ENCODE results near the gene MZB1.
"Not testable (repeated sequence)": the region's sequence is repeated elsewhere in the genome, so short reads cannot be mapped to it uniquely, and the experiment has no call there.

Gene MZB1

GRCh38 chr5:139364466-139364865 lies 25.2 kb downstream of the MZB1 start:
- H3K27ac ChIP-seq (ENCODE audit: poor library complexity, severe bottlenecking) = no peak overlapping the region
- no peak for DNase-seq (ENCODE audit: low spot score)
- no peak for ATAC-seq (ENCODE audit: low read depth)
- H3K4me3 ChIP-seq (ENCODE audit: severe bottlenecking) = no peak overlapping the region
- no peaks in the 10 kb centered on the region for H3K4me1 ChIP-seq (ENCODE audit: insufficient read depth, poor library complexity, severe bottlenecking)
- no peaks in the 10 kb centered on the region for H3K27me3 ChIP-seq (ENCODE audit: insufficient read depth, poor library complexity, severe bottlenecking)
- H3K9me3 ChIP-seq (ENCODE audit: severe bottlenecking) = no peaks in the 10 kb centered on the region
- peaks cover 77% of the 10 kb centered on the region for H3K36me3 ChIP-seq (ENCODE audit: low read depth)
- TF ChIP-seq, protein P1, sequence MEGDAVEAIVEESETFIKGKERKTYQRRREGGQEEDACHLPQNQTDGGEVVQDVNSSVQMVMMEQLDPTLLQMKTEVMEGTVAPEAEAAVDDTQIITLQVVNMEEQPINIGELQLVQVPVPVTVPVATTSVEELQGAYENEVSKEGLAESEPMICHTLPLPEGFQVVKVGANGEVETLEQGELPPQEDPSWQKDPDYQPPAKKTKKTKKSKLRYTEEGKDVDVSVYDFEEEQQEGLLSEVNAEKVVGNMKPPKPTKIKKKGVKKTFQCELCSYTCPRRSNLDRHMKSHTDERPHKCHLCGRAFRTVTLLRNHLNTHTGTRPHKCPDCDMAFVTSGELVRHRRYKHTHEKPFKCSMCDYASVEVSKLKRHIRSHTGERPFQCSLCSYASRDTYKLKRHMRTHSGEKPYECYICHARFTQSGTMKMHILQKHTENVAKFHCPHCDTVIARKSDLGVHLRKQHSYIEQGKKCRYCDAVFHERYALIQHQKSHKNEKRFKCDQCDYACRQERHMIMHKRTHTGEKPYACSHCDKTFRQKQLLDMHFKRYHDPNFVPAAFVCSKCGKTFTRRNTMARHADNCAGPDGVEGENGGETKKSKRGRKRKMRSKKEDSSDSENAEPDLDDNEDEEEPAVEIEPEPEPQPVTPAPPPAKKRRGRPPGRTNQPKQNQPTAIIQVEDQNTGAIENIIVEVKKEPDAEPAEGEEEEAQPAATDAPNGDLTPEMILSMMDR (IDR thresholded peaks at IDR 0.05; ENCODE audit: poor library complexity, severe bottlenecking) = no peak

- H3K36me3 ChIP-seq (ENCODE audit: low read depth) = peaks cover 72% of the 10 kb centered on the region
- no peaks in the 10 kb centered on the region for H3K4me1 ChIP-seq (ENCODE audit: insufficient read depth, poor library complexity, severe bottlenecking)
- H3K27ac ChIP-seq (ENCODE audit: poor library complexity, severe bottlenecking) = no peak overlapping the region
- TF ChIP-seq, protein P1 (IDR thresholded peaks at IDR 0.05; ENCODE audit: poor library complexity, severe bottlenecking) = no peak
- no peak overlapping the region for H3K4me3 ChIP-seq (ENCODE audit: severe bottlenecking)
- DNase-seq (ENCODE audit: low spot score) = no peak
- H3K9me3 ChIP-seq (ENCODE audit: severe bottlenecking) = no peaks in the 10 kb centered on the region
- ATAC-seq (ENCODE audit: low read depth) = no peak
- no peaks in the 10 kb centered on the region for H3K27me3 ChIP-seq (ENCODE audit: insufficient read depth, poor library complexity, severe bottlenecking)
Measured at GRCh38 chr5:139363937-139364336, 25.8 kb downstream of the MZB1 start.

- no peaks in the 10 kb centered on the region for H3K4me1 ChIP-seq (ENCODE audit: insufficient read depth, poor library complexity, severe bottlenecking)
- peaks cover 69% of the 10 kb centered on the region for H3K36me3 ChIP-seq (ENCODE audit: low read depth)
- no peak overlapping the region for H3K4me3 ChIP-seq (ENCODE audit: severe bottlenecking)
- no peak overlapping the region for H3K27ac ChIP-seq (ENCODE audit: poor library complexity, severe bottlenecking)
- no peaks in the 10 kb centered on the region for H3K9me3 ChIP-seq (ENCODE audit: severe bottlenecking)
- ATAC-seq (ENCODE audit: low read depth) (no peak), DNase-seq (ENCODE audit: low spot score) (no peak)
- TF ChIP-seq, protein P1 (IDR thresholded peaks at IDR 0.05; ENCODE audit: poor library complexity, severe bottlenecking) = no peak
- H3K27me3 ChIP-seq (ENCODE audit: insufficient read depth, poor library complexity, severe bottlenecking) = no peaks in the 10 kb centered on the region
Measured at GRCh38 chr5:139361835-139362429, 27.8 kb downstream of the MZB1 start.

GRCh38 chr5:139360384-139360783 lies 29.3 kb downstream of the MZB1 start:
- peaks cover 54% of the 10 kb centered on the region for H3K36me3 ChIP-seq (ENCODE audit: low read depth)

DNA sequence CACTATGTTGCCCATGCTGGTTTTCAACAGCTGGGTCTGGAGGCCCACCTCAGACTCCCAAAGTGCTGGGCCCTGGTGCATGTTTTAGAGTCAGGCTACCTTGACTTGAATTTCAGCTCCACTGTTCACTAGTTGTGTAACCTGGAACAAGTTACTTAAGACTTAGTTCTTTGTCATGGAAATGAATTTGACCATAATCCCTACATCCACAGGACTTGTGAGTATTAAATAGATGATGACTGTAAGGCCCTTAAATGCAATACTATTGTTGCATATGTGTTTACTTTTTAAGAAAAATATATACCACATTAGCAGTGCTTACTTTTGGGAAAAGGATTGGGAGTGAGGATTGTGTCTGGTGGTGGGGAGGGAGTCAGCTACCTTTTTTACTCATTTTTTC lies 31.6 kb downstream of the MZB1 start:
- ATAC-seq (ENCODE audit: low read depth) = peak; percentile 35; the same call in 1 of the 3 replicates
- Histone ChIP-seq H3K4me3 (ENCODE audit: severe bottlenecking) (no peak overlapping the region), H3K4me1 (ENCODE audit: insufficient read depth, poor library complexity, severe bottlenecking) (no peaks in the 10 kb centered on the region), H3K27me3 (ENCODE audit: insufficient read depth, poor library complexity, severe bottlenecking) (no peaks in the 10 kb centered on the region), H3K9me3 (ENCODE audit: severe bottlenecking) (no peaks in the 10 kb centered on the region), H3K36me3 (ENCODE audit: low read depth) (peaks cover 46% of the 10 kb centered on the region), H3K27ac (ENCODE audit: poor library complexity, severe bottlenecking) (no peak overlapping the region)
- DNase-seq (ENCODE audit: low spot score) = no peak
- TF ChIP-seq, protein P1 (IDR thresholded peaks at IDR 0.05; ENCODE audit: poor library complexity, severe bottlenecking) = no peak

More at GRCh38 chr5:139360384-139360783, 29.3 kb downstream of the MZB1 start:
- Histone ChIP-seq H3K4me1 (ENCODE audit: insufficient read depth, poor library complexity, severe bottlenecking) (no peaks in the 10 kb centered on the region), H3K27ac (ENCODE audit: poor library complexity, severe bottlenecking) (no peak overlapping the region), H3K4me3 (ENCODE audit: severe bottlenecking) (no peak overlapping the region), H3K27me3 (ENCODE audit: insufficient read depth, poor library complexity, severe bottlenecking) (no peaks in the 10 kb centered on the region), H3K9me3 (ENCODE audit: severe bottlenecking) (no peaks in the 10 kb centered on the region)
- TF ChIP-seq, protein P1 (IDR thresholded peaks at IDR 0.05; ENCODE audit: poor library complexity, severe bottlenecking) = no peak
- ATAC-seq (ENCODE audit: low read depth) (no peak), DNase-seq (ENCODE audit: low spot score) (no peak)

- not testable (repeated sequence) for DNase-seq (ENCODE audit: low spot score); H3K27ac ChIP-seq (ENCODE audit: poor library complexity, severe bottlenecking); H3K4me3 ChIP-seq (ENCODE audit: severe bottlenecking); H3K9me3 ChIP-seq (ENCODE audit: severe bottlenecking); H3K27me3 ChIP-seq (ENCODE audit: insufficient read depth, poor library complexity, severe bottlenecking); ATAC-seq (ENCODE audit: low read depth); H3K4me1 ChIP-seq (ENCODE audit: insufficient read depth, poor library complexity, severe bottlenecking)
- H3K36me3 ChIP-seq (ENCODE audit: low read depth) = peaks cover 46% of the 10 kb centered on the region
Measured at GRCh38 chr5:139355900-139356299, 33.8 kb downstream of the MZB1 start.
